NCI-H2107 treated with DMSO at 0.1 percent for 48 hours (cell line): ENCODE data around the gene NBPF20.
"Not testable (repeated sequence)": the region's sequence is repeated elsewhere in the genome, so short reads cannot be mapped to it uniquely, and the experiment has no call there.

Source experiments
- DNase-seq: peaks from one replicate; lab custom pipeline; 2025; ENCODE audit not compliant: unreplicated experiment; lab: John Stamatoyannopoulos, UW

NBPF20 gene, protein sequence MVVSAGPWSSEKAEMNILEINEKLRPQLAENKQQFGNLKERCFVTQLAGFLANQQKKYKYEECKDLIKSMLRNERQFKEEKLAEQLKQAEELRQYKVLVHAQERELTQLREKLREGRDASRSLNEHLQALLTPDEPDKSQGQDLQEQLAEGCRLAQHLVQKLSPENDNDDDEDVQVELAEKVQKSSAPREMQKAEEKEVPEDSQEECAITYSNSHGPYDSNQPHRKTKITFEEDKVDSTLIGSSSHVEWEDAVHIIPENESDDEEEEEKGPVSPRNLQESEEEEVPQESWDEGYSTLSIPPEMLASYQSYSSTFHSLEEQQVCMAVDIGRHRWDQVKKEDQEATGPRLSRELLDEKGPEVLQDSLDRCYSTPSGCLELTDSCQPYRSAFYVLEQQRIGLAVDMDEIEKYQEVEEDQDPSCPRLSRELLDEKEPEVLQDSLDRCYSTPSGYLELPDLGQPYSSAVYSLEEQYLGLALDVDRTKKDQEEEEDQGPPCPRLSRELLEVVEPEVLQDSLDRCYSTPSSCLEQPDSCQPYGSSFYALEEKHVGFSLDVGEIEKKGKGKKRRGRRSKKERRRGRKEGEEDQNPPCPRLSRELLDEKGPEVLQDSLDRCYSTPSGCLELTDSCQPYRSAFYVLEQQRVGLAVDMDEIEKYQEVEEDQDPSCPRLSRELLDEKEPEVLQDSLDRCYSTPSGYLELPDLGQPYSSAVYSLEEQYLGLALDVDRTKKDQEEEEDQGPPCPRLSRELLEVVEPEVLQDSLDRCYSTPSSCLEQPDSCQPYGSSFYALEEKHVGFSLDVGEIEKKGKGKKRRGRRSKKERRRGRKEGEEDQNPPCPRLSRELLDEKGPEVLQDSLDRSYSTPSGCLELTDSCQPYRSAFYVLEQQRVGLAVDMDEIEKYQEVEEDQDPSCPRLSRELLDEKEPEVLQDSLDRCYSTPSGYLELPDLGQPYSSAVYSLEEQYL (N-terminal part only)

DNA sequence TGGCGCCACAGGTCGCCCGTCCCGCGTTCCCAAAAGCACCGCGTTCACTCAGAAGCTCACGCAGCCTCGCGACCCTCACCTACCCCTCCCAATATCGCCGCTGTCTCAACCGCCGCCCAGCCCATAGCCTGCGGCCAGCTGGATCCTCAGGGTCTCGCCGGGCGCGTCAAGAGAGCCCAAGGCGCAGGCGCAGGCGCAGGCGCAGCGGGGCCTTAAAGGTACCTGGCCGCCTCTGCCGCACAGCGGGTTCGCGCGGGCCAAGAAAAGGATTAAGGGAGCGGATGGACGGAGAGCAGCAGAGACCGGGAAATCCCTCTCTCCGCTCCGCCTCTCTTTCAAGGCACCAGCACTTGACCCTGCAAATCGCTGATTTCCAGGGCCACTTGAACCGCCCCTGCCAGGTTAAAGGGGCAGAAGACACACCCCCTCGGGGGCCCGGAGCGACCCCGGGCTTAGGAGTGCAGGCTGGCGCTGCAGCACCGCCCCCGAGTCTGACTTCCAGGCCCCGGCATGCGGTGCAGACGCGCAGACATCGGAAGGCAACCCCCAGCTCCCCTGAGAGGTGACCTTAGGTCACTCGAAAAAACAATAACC is at the start of gene NBPF20:
Gene NBPF20, minus strand, starts transcription at position 168 of the 594 bp plus-strand sequence. CDS start 20,331 bp downstream, outside the sequence.
- no peak for DNase-seq

GRCh38 chr1:145474837-145475368 is 49.5 kb upstream of the NBPF20 start:
- DNase-seq: not testable (repeated sequence)

GRCh38 chr1:145472731-145473130 is 47.3 kb upstream of the NBPF20 start:
- DNase-seq: not testable (repeated sequence)

DNA sequence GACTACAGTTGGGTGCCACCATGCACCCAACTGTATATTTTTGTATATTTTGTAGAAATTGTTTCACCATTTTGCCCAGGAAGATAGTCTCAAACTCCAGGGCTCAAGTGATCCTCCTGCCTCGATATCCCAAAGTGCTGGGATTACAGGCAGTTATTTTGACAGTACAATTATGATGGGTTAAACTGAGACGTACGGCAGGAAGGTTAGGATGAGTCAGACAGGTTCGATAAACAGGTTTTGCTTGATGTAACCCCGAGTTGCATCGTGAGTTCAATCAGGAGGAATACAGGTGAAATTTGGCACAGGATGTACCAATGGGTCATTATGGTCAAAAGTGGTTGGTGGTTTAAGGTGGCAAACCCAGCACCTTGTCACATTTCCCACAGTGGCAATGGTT is 46.0 kb upstream of the NBPF20 start:
- DNase-seq: not testable (repeated sequence)

DNA sequence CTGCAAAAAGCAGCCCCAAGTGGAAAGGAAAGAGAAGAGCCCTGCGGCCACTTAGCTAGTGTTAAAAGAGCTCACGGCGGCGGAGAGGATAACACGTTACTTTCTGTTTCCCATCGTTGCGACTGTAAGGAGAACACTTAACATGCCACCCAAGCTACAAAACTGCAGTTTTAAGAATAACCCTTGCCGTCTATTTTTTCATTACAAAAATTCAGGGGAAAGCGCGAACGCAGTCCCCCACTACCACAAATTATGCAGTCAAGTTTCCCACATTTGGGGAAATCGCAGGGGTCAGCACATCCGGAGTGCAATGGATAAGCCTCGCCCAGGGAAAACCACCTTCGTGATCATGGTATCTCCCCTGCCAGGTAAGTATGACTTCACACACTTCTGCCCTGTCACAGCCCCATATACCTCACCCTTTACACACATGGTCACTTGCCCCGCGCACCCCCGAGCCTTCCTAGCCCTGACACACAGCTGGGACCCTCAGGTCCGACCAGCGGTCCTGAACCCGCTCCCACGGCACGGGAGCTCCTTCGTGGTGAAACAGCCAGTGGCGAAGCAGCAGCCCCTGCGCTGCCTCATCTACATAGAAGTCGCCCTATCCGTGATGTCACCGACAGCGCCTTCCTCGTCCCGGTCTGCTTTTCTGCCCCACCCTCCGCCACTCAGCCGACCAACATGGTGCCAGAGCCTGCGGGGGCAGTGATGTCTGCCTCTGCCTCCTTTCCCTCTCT is 40.2 kb upstream of the NBPF20 start:
- peak; percentile 98 for DNase-seq

- DNase-seq: not testable (repeated sequence)
Observed at GRCh38 chr1:145464708-145465336, 39.4 kb upstream of the NBPF20 start.

GRCh38 chr1:145464017-145464416 is 38.6 kb upstream of the NBPF20 start:
- DNase-seq: not testable (repeated sequence)

DNA sequence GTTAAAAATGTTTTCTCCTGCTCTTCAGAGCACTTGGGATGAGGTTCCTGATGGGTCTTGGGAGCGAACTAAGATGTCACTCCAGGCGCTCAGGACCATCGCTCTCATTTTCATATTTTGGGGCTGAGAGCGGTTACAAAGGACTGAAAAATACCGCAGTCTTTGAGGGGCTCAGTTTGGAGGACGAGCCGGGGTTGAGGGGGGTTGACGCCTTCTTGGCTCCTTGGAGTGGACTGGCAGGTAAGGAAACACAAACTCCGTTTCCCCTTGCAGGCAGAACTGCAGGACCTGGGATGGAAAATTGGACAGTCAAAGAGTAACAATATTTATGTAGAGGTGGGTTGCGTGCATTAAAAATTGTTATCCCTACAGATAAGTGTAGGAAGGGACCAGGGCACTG is 35.3 kb upstream of the NBPF20 start:
- not testable (repeated sequence) for DNase-seq

- DNase-seq: not testable (repeated sequence)
Observed at GRCh38 chr1:145460048-145460447, 34.6 kb upstream of the NBPF20 start.

DNA sequence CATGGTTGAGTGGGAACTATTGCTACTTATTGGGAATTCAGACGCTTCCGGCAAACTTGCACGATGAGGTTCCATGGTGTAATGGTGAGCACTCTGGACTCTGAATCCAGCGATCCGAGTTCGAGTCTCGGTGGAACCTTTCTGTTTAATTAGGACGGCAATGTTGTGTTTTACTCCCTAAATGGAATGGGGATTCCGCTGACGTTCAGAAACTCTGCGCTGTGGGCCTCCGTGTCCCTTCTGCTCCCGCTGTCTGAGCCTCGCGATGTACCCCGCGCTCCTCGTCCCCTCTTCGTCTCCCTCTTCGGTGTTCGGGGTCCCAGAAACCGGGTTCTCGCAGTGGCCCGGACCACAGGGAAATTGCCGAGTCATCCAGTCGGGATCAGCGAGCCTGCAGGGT is 34.2 kb upstream of the NBPF20 start:
- not testable (repeated sequence) for DNase-seq

- DNase-seq: not testable (repeated sequence)
Observed at GRCh38 chr1:145459063-145459462, 33.7 kb upstream of the NBPF20 start.

- not testable (repeated sequence) for DNase-seq
Observed at GRCh38 chr1:145454824-145455177, 29.4 kb upstream of the NBPF20 start.

DNA sequence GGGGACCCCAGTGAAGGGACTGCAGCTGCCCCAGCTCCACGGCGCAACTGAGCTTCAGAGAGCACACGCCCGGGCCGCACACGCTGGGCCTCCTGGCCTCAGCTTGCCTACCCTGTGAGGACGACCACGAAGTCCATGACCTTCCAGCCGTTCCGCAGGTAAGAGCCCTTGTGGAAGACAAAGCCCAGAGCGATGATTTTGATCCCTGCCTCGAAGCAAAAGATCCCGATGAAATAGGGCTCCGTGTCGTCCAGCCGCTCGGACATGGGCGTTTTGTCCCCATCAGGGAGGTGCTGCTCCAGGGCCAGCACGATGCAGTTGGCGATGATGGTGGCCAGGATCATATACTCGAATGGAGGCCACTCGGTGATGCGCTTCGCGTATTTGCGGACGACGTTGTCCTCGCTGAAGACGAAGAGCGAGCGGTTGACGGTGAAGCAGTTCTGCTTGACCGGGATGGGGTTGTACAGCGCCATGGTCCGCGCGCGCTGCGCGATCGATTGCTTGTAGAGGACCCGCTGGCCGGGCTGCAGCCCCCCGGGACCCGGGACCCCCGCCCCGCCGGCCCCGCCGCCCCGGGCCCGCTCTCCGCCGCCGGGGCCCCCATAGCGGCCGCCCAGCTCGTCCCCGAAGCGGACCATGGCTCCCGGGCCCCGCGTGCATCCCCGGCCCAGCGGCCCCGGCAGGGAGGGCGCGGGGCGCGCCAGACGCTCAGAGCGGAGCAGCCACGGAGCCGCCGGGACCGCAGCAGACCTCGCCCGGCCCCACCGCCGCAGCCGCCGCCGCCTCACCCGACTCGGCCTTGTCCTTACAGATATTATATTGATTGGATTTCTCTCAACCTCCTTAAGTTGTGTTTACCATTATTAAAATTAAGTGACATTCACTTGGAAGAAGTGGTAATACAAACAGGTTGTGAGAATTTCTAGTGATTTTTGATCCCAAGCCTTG is 28.7 kb upstream of the NBPF20 start:
- not testable (repeated sequence) for DNase-seq

- not testable (repeated sequence) for DNase-seq
Observed at GRCh38 chr1:145452506-145452905, 27.1 kb upstream of the NBPF20 start.

DNA sequence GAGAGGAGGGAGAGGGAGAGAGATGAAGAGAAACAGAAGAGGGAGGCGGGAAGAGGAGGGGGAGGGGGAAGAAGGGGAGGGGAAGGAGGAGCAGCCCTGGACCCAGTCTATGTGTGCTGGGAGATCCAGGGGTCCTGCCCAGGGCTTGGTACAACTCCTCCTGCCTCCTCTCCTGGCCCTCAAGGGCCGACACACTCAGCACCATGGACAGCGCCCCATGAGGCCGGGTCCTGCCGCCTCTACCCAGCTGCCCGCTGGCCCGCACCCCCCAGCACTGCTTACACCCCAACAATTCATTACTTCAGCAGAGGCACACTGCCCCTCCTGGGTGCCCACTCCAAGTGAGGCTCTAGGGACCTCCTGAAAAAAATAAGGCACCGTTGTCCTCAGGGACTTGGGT is 26.5 kb upstream of the NBPF20 start:
- DNase-seq: not testable (repeated sequence)

- DNase-seq: not testable (repeated sequence)
Observed at GRCh38 chr1:145445219-145445618, 19.8 kb upstream of the NBPF20 start.

DNA sequence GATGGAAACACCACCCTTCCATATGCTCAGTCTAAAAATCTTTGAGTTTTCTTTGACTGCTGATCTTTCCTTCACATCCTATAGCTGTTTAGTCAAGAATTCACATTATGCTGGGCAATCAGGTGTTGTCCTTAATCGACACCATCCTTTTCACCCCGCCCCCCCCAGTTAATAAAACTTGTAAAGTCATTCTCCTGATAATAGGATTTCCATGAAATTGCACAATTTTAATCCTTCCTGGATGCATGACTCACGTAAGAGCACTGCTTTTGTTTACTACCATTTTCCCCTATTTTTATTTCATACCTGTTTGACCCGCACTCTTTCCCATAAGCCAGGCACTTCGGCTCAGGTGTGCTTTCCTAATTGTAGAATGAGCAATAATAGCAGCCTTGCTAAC is 16.9 kb upstream of the NBPF20 start:
- DNase-seq: not testable (repeated sequence)

DNA sequence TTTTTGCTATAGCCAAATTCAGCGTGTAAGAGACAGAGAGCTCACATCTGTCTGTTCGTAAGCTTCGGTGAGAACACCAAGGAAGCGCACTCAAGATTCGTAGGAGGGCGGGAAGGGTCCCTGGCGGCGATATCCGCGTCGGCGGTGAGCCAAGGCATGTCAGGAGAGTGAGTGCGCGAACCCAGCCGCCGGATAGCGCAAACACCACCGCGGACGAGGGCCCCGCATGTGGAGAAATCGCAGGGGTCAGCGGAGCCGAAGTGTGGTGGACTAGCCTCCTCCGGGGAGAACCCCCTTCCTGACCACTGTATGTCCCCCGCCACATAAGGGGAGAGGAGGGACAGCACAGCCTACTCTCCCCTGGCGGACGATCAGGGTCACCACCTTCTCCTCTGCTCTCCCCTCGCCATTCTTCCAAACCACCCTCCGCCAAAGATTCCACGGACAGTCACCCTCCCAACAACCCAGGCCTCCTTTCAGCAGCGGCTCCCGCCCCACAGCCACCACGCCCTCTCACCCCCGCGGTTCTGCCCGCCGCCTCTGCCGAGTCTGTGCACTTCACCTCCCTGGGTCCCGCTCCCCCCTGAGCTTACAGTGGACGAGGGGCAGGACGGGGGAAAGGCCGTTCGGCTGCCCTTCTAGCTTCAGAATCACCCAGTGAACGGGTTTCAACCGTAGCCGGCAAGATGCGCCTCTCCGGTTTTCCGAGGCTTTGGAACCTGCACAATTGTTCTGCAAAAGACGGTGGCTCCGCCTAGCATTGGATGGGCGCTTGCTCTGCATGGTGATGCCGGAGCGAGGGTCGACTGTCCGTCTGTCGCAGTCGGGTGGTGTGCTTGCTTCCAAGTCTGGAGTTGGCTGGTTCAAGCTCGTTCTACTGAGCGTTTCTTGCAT is 6.2 kb upstream of the NBPF20 start:
- not testable (repeated sequence) for DNase-seq
